Measurements from ENCODE around the gene RPP30. TPM values are rescaled to one million over a fixed set of nuclear protein-coding genes. Genes with fewer than 3 reads are reported as not detected.

Gene RPP30
- total and polyA plus RNA-seq, 2 of the 13 experiments (the other 11 are each of a cell fraction or from before 2014, with no cell fraction given): 27.1 to 65.0 TPM

DNA sequence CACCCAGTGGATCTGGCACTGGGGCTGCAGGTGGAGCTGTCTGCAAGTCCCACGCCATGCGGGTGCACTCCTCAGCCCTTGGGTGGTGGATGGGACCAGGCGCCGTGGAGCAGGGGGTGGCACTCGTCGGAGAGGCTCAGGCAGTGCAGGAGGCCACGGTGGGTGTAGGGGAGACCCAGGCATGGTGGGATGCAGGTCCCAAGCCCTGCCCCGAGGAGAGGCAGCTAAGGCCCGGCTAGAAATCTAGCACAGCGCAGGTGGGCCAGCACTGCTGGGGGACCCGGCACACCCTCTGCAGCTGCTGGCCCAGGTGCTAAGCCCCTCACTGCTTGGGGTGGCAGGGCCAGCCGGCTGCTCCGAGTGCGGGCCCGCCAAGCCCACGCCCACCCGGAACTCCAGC lies 39.7 kb upstream of the RPP30 start:
- no peak for FAIRE-seq
- no peak for DNase-seq (ENCODE audit: low spot score)
- TF ChIP-seq KDM5B (CRISPR knock-in tag; IDR thresholded peaks at IDR 0.05; ENCODE audit: borderline replicate concordance): no peak
- TF ChIP-seq GABPB1 (CRISPR knock-in tag; IDR thresholded peaks at IDR 0.05): no peak
- TF ChIP-seq, protein P1, sequence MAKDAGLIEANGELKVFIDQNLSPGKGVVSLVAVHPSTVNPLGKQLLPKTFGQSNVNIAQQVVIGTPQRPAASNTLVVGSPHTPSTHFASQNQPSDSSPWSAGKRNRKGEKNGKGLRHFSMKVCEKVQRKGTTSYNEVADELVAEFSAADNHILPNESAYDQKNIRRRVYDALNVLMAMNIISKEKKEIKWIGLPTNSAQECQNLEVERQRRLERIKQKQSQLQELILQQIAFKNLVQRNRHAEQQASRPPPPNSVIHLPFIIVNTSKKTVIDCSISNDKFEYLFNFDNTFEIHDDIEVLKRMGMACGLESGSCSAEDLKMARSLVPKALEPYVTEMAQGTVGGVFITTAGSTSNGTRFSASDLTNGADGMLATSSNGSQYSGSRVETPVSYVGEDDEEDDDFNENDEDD (CRISPR knock-in tag; IDR thresholded peaks at IDR 0.05; ENCODE audit: borderline replicate concordance): no peak
- POLR2A ChIA-PET: no interaction called here
- CTCF ChIA-PET (ENCODE audit: low intra/inter-chr PET ratio, low total read pairs): no interaction called here
- no peaks in the 10 kb centered on the region for H4K20me1 ChIP-seq (ENCODE audit: insufficient read depth, low read length)
- ATAC-seq: no peak
- no peak overlapping the region for H3K27ac ChIP-seq (ENCODE audit: extremely low read length, insufficient read depth, low read length)
- no peaks in the 10 kb centered on the region for H3K79me2 ChIP-seq (ENCODE audit: insufficient read depth, low read length)
- H3K9ac ChIP-seq (ENCODE audit: insufficient read depth, low read depth, low read length): no peak overlapping the region
- H2AFZ ChIP-seq (ENCODE audit: low read length): no peak overlapping the region
- H3K36me3 ChIP-seq (replicated peaks in 1 of 2; ENCODE audit: control insufficient read depth in 1 of 2, insufficient read depth in 2 of 2, low read length in 2 of 2): no peaks in the 10 kb centered on the region
- no peaks in the 10 kb centered on the region for H3K9me3 ChIP-seq (ENCODE audit: low read length)
- WGBS (ENCODE audit: low lambda C conversion rate): 51% methylated on average over 8 of the region's 17 CpGs
- H3K4me2 ChIP-seq (ENCODE audit: low read depth, low read length): no peak overlapping the region
- no TSS peak for BruUV-seq (replicated peaks)
- no peak overlapping the region for H3K4me3 ChIP-seq (replicated peaks in 1 of 3; ENCODE audit: insufficient read depth in 1 of 3, low read depth in 2 of 3, low read length in 3 of 3)
- in situ Hi-C loops (cut with HindIII; ENCODE audit: extremely low pct_ligation_motif_present, low pct_unique_long_range_greater_than_20kb): no loop called here
- no peaks in the 10 kb centered on the region for H3K4me1 ChIP-seq (ENCODE audit: insufficient read depth, low read length)
- 0 out of 5 replicates have a peak, but pooled peaks cover 0 to 2% of the 10 kb centered on the region in 2 experiments for H3K27me3 ChIP-seq (ENCODE audit: control insufficient read depth in 1 of 2, insufficient read depth in 2 of 2, low read length in 2 of 2)
- intact Hi-C loops (cut with micrococcal nuclease; ENCODE audit: unreplicated experiment): no loop called here

DNA sequence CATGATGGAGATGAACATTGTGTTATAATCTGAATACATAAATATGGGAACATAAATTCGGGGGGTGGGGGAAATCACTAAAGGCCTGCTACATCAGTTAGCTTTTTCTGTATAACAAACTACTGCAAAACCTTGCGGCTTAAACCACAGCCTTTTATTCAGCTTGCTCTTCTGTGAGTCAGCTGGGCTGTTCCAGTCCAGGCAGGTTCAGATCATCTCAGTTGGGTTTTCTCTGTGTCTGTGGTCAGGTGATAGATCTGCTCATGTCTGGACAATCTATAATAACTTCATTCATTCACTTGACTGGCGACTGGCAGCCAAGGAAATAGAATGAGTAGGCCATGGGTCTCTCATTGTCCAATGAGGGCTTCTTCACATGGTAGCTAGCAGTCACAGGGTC lies 37.4 kb upstream of the RPP30 start:
- H3K36me3 ChIP-seq (replicated peaks in 1 of 2; ENCODE audit: control insufficient read depth in 1 of 2, insufficient read depth in 2 of 2, low read length in 2 of 2): no peaks in the 10 kb centered on the region
- no peak overlapping the region for H3K9ac ChIP-seq (ENCODE audit: insufficient read depth, low read depth, low read length)
- no peak overlapping the region for H3K4me3 ChIP-seq (replicated peaks in 1 of 3; ENCODE audit: insufficient read depth in 1 of 3, low read depth in 2 of 3, low read length in 3 of 3)
- H3K4me1 ChIP-seq (ENCODE audit: insufficient read depth, low read length): no peaks in the 10 kb centered on the region
- WGBS (ENCODE audit: low lambda C conversion rate): 0% methylated on average over 3 of the region's 3 CpGs
- no peak overlapping the region for H3K27ac ChIP-seq (ENCODE audit: extremely low read length, insufficient read depth, low read length)
- CTCF ChIA-PET (ENCODE audit: low intra/inter-chr PET ratio, low total read pairs): no interaction called here
- FAIRE-seq (no peak), ATAC-seq (no peak), DNase-seq (ENCODE audit: low spot score) (no peak)
- BruUV-seq (replicated peaks): no TSS peak
- no peaks in the 10 kb centered on the region for H3K79me2 ChIP-seq (ENCODE audit: insufficient read depth, low read length)
- in situ Hi-C loops (cut with HindIII; ENCODE audit: extremely low pct_ligation_motif_present, low pct_unique_long_range_greater_than_20kb): no loop called here
- TF ChIP-seq MEF2D (CRISPR knock-in tag; IDR thresholded peaks at IDR 0.05) (no peak), GATAD1 (CRISPR knock-in tag; IDR thresholded peaks at IDR 0.05) (no peak), ZSCAN20 (CRISPR knock-in tag; IDR thresholded peaks at IDR 0.05; ENCODE audit: borderline replicate concordance) (no peak), KLF6 (CRISPR knock-in tag; IDR thresholded peaks at IDR 0.05) (no peak), ZNF557 (CRISPR knock-in tag; IDR thresholded peaks at IDR 0.05) (no peak), MTA1 (CRISPR knock-in tag; IDR thresholded peaks at IDR 0.05; ENCODE audit: borderline replicate concordance) (no peak)
- TF ChIP-seq, protein P2, sequence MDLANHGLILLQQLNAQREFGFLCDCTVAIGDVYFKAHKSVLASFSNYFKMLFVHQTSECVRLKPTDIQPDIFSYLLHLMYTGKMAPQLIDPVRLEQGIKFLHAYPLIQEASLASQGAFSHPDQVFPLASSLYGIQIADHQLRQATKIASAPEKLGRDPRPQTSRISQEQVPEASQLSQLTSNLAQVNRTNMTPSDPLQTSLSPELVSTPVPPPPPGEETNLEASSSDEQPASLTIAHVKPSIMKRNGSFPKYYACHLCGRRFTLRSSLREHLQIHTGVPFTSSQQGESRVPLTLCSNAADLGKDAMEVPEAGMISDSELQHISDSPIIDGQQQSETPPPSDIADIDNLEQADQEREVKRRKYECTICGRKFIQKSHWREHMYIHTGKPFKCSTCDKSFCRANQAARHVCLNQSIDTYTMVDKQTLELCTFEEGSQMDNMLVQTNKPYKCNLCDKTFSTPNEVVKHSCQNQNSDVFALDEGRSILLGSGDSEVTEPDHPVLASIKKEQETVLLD (CRISPR knock-in tag; IDR thresholded peaks at IDR 0.05; ENCODE audit: low read depth): no peak
- 0 out of 5 replicates have a peak, but pooled peaks cover 0 to 2% of the 10 kb centered on the region in 2 experiments for H3K27me3 ChIP-seq (ENCODE audit: control insufficient read depth in 1 of 2, insufficient read depth in 2 of 2, low read length in 2 of 2)
- no peak overlapping the region for H2AFZ ChIP-seq (ENCODE audit: low read length)
- intact Hi-C loops (cut with micrococcal nuclease; ENCODE audit: unreplicated experiment): no loop called here
- POLR2A ChIA-PET: no interaction called here
- no peaks in the 10 kb centered on the region for H4K20me1 ChIP-seq (ENCODE audit: insufficient read depth, low read length)
- no peak overlapping the region for H3K4me2 ChIP-seq (ENCODE audit: low read depth, low read length)
- H3K9me3 ChIP-seq (ENCODE audit: low read length): no peaks in the 10 kb centered on the region

Data from HepG2 (cell line).